Fibroblast of lung (primary cell): ENCODE results near the gene DPP10.

ENCODE experiments used
- CTCF ChIP-seq, 2 donors: IDR thresholded peaks in 1 of 2; conservative IDR thresholded peaks in 1 of 2; 1 replicate in 1 of 2; 2 replicates in 1 of 2; pipeline ENCODE4 v1.5.1; 2011 to 2012; ENCODE audit warnings: low read length in 2 of 2, control low read depth in 1 of 2, inconsistent platforms in 1 of 2, low read depth in 1 of 2, mild to moderate bottlenecking in 1 of 2
- EZH2 ChIP-seq: IDR thresholded peaks from 2 replicates; pipeline ENCODE4 v1.5.1; 2012; ENCODE audit warnings: low read length, control low read depth, mild to moderate bottlenecking; ENCODE audit errors: missing control alignments

GRCh38 chr2:115782286-115782685 is 1339.8 kb downstream of the DPP10 start:
- TF ChIP-seq EZH2 (no peak), CTCF (conservative IDR thresholded peaks at IDR 0.05 in 1 of 2, IDR thresholded peaks at IDR 0.05 in 1 of 2; ENCODE audit: low read depth in 1 of 2, low read length in 2 of 2) (no peak)
